SJSA1 (cell line): ENCODE measurements around the gene UCN2. TPM values are rescaled to one million over a fixed set of nuclear protein-coding genes. Genes with fewer than 3 reads are reported as not detected.

Source experiments
- DNase-seq, 2 experiments: peaks; one replicate each; pipeline ENCODE4 v3.0.0-alpha.2; 2015 to 2020; ENCODE audit warnings: low spot score in 2 of 2, low read depth in 1 of 2
- H3K27ac ChIP-seq: fragments of 250-450 bp; sonication (Bioruptor Pico); 2 replicates; pipeline ENCODE4 v1.5.1; 2020; ENCODE audit warnings: mild to moderate bottlenecking, moderate library complexity
- H3K27me3 ChIP-seq: fragments of 250-450 bp; sonication (Bioruptor Pico); replicated peaks from 2 replicates; pipeline ENCODE4 v1.5.1; 2020; ENCODE audit warnings: mild to moderate bottlenecking, moderate library complexity
- H3K36me3 ChIP-seq: fragments of 250-450 bp; sonication (Bioruptor Pico); 2 replicates; pipeline ENCODE4 v1.5.1; 2020; ENCODE audit warnings: mild to moderate bottlenecking
- H3K4me1 ChIP-seq: fragments of 250-450 bp; sonication (Bioruptor Pico); replicated peaks from 2 replicates; pipeline ENCODE4 v1.6.1; 2021; ENCODE audit warnings: mild to moderate bottlenecking
- H3K4me3 ChIP-seq: fragments of 250-450 bp; sonication (Bioruptor Pico); 2 replicates; pipeline ENCODE4 v1.5.1; 2020; ENCODE audit warnings: mild to moderate bottlenecking
- H3K9me3 ChIP-seq: fragments of 250-450 bp; sonication (Bioruptor Pico); replicated peaks from 2 replicates; pipeline ENCODE4 v1.5.1; 2020; ENCODE audit warnings: mild to moderate bottlenecking
- total RNA-seq: library from RNA; depleted of rRNA; stranded (reverse); fragments of >200 nt; shearing (Covaris generic); gene quantifications from 2 replicates; pipeline ENCODE4 v1.2.3, GENCODE V29; 2014; rRNA removed

The UCN2 gene
- 10.1 and 12.1 TPM in 2 replicates for total RNA-seq

DNA sequence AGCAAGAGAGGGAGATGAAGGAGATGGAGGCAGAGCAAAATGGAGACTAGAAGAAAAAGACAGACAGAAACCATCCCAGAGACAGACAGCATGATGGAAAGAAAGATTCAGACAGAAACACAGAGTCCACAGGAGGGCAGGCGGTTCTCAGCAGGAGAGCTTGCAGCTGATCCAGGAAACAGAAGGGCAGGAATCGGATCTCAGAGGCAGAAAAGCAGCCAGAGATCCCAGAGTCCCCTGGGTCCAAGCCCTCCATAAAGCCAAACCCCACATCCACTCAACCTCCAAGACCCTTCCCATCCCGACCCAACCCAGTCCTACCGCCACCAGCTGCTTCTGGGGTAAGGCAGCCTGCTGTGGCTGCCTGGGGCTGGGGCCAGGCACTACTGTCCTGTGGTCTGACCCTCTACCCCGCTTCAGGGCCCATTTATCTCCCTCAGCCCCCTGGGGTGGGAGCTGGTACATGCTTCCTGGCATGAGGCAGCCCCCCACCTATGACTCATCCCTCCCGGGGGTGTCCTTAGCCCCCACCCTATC, at the start of gene UCN2:
Gene UCN2 (minus strand): TSS at position 400 of the 537 bp plus-strand sequence. CDS start 657 bp downstream, outside the sequence.
- Histone ChIP-seq H3K9me3 (no peaks in the 10 kb centered on the region), H3K36me3 (peaks cover 87% of the 10 kb centered on the region), H3K27ac (peak within 1 kb of the TSS; percentile 86), H3K4me3 (no peak within 1 kb of the TSS), H3K27me3 (no peaks in the 10 kb centered on the region), H3K4me1 (peaks cover 100% of the 10 kb centered on the region)
- DNase-seq: no peak

DNA sequence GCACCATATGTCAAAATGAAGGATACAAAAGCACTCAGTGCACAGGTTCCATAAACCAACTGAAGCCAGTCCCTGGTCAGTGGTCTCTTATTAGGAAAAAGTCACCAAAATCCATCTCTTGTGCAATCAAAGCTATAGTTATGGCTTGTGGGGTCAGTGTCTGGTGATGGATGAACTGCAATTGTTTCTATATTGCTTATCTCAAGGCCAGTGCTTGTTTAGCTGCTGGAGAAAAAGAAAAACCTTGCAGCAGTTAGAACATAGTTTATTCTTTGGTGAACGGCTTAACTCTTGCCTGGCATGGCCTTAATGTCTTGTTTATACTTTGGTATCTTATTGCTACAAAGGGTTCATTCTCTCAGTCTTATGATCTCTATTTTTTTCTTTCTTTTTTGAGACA, 48.7 kb upstream of the UCN2 start:
- no peaks in the 10 kb centered on the region for H3K27me3 ChIP-seq
- H3K27ac ChIP-seq: no peak overlapping the region
- peaks cover 18% of the 10 kb centered on the region for H3K36me3 ChIP-seq
- H3K9me3 ChIP-seq: peaks cover 4% of the 10 kb centered on the region; the same call in 1 of the 2 replicates
- H3K4me3 ChIP-seq: no peak overlapping the region
- no peak for DNase-seq
- H3K4me1 ChIP-seq: peaks cover 11% of the 10 kb centered on the region

DNA sequence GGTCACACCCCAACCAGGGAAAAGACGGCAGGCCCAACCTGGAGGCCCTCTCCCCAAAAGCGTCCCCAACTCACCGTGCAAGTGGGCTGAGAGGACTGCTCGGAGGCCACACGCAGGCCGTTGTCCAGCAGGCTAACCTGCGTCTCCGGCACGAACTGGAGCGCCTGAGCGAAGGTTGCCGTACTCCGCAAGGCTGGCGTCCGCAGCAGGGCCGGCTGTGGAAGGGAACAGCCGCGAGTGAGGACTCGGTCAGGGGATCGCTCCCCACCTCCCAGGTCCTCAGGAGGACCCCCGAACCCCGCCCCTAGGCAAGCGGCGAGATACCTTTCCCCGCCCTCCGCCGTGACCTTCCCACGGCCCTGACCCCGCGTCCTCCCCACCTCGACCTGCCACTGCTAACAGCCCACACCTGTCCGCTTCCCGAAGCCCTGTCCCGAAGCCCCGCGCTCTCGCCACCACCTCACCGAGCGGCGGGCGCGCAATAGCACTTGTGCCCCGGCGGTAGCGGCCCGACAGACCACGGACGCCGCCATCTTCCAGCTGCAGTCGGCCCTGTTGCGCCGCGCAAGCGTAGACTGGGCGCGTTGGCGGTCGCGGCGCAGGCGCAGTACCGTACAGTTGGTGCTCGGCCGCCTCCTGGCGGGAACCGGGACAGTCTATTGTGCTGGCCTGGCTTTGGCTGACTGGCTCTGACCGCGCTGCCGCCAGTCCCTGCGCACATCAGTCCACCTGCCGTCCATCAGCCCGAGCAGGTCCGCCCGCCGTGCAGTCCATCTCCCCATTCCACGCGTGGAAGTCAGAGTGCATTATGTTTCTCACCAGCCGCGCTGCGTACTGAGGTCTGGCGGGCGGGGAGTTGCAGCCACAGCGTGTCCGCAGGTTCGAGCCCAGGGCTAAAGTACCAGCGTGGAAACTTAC, 45.8 kb upstream of the UCN2 start, which contains the start of gene UQCRC1:
Gene UQCRC1 (minus strand): TSS at position 559 of the 918 bp plus-strand sequence. CDS start 26 bp downstream, at position 533.
- Histone ChIP-seq H3K4me1 (peaks cover 11% of the 10 kb centered on the region), H3K36me3 (peaks cover 46% of the 10 kb centered on the region), H3K27ac (0 out of 2 replicates have a peak within 1 kb of the TSS, but pooled peaks have one; percentile 7), H3K9me3 (no peaks in the 10 kb centered on the region), H3K27me3 (no peaks in the 10 kb centered on the region), H3K4me3 (peak within 1 kb of the TSS; percentile 66)
- peak; percentile 70 to 87 for DNase-seq

DNA sequence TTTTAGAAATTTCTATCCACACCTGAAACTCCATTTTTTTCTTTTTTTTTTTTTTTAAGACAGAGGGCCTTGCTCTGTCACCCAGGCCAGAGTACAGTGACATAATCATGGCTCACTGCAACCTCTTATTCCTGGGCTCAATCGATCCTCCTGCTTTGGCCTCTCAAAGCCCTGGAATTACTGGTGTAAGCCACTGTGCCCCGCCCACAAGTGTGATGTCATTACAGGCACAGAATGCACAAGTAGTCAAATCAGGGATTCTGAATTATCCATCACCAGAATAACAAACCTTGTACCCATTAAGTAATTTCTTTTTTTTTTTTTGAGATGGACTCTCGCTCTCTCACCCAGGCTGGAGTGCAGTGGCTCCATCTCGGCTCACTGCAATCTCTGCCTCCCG, 43.9 kb upstream of the UCN2 start:
- peaks cover 65% of the 10 kb centered on the region for H3K36me3 ChIP-seq
- H3K4me1 ChIP-seq: peaks cover 11% of the 10 kb centered on the region

GRCh38 chr3:48601622-48601994, 38.0 kb upstream of the UCN2 start:
- H3K4me1 ChIP-seq: peaks cover 46% of the 10 kb centered on the region
- no peak overlapping the region for H3K27ac ChIP-seq
- no peaks in the 10 kb centered on the region for H3K9me3 ChIP-seq
- DNase-seq: no peak
- H3K4me3 ChIP-seq: no peak overlapping the region
- H3K36me3 ChIP-seq: peaks cover 92% of the 10 kb centered on the region
- no peaks in the 10 kb centered on the region for H3K27me3 ChIP-seq

More for the DNA sequence above, 43.9 kb upstream of the UCN2 start:
- Histone ChIP-seq H3K4me3 (no peak overlapping the region), H3K27ac (no peak overlapping the region), H3K27me3 (no peaks in the 10 kb centered on the region), H3K9me3 (no peaks in the 10 kb centered on the region)
- DNase-seq: no peak

DNA sequence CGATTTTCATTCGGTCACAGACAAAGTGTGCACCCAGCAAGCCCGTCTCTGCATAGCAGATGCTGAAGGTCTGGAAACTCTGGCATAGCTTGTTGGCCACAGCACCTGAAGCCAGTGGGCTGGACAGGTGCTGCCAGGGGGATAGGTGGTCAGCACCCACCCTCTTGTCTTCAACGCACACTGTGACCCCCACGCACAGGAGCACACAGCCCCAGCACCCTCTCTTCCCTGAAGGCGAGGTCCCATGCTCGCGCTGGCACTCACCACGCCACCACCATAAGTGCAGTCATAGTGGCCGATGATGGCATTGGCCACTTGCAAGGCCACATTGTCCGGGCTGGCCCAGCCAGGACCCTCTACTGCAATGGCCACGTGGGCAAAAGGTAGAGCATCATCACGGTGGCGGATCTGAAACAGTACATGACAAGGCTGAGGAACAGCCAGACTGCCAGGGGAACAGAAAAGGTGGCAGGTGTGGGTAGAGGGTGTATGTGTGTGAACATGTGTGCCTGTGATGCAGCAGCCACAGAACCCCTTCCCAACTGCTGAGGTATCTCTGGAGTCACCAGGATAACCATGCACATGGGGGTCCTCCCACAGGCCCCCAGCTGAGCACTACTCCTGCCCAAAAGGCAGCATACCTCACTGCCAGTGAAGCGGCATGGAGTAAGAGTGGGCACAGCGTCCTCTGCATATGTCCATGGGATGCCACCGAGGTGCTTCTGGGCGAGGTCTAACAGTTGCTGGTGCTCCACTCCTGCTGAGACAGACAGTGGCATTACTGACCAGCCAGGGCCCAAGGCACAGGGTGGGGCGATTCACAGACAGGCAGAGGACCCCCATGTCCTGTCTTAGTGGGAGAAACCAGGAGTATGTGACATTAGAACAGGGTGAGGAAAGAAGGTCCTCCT, 37.4 kb upstream of the UCN2 start:
- Histone ChIP-seq H3K27ac (no peak overlapping the region), H3K4me1 (peaks cover 53% of the 10 kb centered on the region), H3K9me3 (no peaks in the 10 kb centered on the region), H3K36me3 (peaks cover 89% of the 10 kb centered on the region), H3K27me3 (no peaks in the 10 kb centered on the region), H3K4me3 (no peak overlapping the region)
- no peak for DNase-seq

GRCh38 chr3:48599509-48600285, 36.1 kb upstream of the UCN2 start:
- no peak for DNase-seq
- Histone ChIP-seq H3K36me3 (peaks cover 80% of the 10 kb centered on the region), H3K9me3 (no peaks in the 10 kb centered on the region), H3K4me1 (peaks cover 63% of the 10 kb centered on the region), H3K27ac (peak overlapping the region; percentile 95; the same call in 1 of the 2 replicates), H3K27me3 (no peaks in the 10 kb centered on the region), H3K4me3 (no peak overlapping the region)

DNA sequence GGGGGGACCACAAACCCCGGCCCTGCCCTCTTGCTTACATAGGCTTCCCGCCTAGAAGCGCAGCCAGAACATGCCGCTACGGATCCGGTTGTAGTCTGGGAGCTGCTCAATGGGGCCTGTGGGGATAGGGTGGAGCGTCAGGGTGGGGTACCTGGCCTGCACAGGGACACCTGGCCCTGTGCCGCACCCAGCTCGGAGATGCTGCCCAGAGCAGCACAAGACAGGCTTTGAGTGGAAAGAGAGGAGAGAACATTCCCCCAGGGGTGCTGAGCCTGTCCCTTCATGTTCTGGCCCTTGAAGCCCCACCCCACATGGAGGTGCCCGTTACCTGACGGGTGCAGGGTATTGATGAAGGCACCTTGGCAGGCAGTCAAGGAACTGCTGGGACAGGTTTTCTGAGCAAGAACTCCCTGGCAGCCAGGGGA, 35.5 kb upstream of the UCN2 start:
- H3K27ac ChIP-seq: peak overlapping the region; percentile 95
- H3K9me3 ChIP-seq: no peaks in the 10 kb centered on the region
- peaks cover 78% of the 10 kb centered on the region for H3K36me3 ChIP-seq
- no peaks in the 10 kb centered on the region for H3K27me3 ChIP-seq
- peaks cover 69% of the 10 kb centered on the region for H3K4me1 ChIP-seq
- H3K4me3 ChIP-seq: no peak overlapping the region
- DNase-seq: no peak

DNA sequence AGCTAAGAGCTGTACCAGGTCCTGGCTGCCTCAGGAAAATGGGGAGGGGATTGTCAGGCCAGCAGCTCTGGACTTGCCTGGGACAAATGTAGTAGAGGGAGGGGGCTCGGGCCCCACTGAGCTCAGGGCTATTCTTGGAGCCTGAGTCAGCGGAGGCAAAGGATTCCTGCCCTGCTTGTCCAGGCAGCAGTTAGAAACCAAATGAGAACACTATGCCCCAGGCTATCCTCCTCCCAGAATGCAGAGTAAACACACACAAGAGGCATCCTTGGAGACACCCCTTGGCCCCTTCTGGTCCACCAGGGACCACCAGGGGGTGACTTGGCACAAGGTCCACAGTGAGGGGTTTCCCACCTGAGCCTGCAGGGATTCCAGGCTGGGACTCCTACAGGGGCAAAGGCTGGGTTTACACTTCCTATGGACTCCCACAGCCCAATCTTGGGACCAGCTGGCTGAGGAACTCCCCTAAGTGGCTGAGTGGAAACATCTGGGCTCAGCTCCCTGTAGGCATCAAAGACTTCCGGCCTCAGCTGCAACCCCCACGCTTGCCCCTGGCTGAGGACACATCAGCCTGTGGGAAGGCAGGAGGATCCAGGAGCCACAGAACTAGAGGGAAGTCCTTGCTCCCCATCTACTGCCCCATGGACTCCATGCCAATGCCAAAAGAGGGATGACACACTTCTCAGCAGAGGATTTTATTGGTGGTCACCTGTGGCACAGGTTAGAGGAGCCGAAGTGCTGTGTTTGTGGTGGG, 34.9 kb upstream of the UCN2 start:
- Histone ChIP-seq H3K36me3 (peaks cover 78% of the 10 kb centered on the region), H3K9me3 (no peaks in the 10 kb centered on the region), H3K4me3 (no peak overlapping the region), H3K27ac (peak overlapping the region; percentile 95), H3K4me1 (peaks cover 75% of the 10 kb centered on the region), H3K27me3 (no peaks in the 10 kb centered on the region)
- peak; percentile 96 to 98 for DNase-seq

GRCh38 chr3:48597408-48597800, 33.8 kb upstream of the UCN2 start:
- DNase-seq: no peak
- Histone ChIP-seq H3K4me1 (peaks cover 86% of the 10 kb centered on the region), H3K36me3 (peaks cover 80% of the 10 kb centered on the region), H3K27me3 (no peaks in the 10 kb centered on the region), H3K9me3 (no peaks in the 10 kb centered on the region), H3K4me3 (no peak overlapping the region), H3K27ac (peak overlapping the region; percentile 95)

DNA sequence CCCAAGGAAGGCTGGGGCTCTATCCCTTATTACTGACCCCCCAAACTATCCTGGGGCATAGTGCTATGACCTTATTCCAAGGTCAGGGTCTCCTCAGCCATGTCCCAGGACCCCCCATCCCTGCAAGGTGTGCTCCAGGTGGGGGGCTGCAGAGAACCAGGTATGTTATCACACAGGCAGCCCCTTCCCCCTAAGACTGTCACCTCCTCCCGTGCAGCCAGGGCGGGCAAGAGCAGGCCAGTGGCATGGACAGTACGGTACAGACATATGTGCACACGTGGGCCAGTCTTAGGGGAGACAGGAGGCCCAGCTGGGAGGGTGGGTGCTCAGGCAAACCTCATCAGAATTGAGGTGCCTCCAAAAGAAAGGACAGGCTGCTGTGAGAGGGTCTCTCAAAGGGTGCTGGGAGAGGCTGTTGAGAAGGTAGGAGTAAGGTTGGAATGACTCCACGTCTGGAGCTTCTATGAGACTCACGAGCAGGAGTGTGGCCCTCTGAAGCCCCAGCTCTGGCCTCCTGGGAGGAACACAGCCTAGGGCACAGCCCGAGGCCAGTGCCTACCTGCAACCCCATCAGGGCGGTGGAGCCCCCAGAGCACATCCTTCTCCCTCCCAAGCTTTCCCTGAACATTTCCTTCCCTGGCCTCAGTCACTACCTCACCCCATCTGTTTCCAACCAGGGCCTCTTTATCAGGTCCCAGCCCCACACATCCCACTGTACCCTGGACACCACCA, 33.3 kb upstream of the UCN2 start:
- peaks cover 91% of the 10 kb centered on the region for H3K4me1 ChIP-seq
- no peak overlapping the region for H3K4me3 ChIP-seq
- no peaks in the 10 kb centered on the region for H3K27me3 ChIP-seq
- H3K27ac ChIP-seq: peak overlapping the region; percentile 95
- H3K36me3 ChIP-seq: peaks cover 80% of the 10 kb centered on the region
- no peak for DNase-seq
- no peaks in the 10 kb centered on the region for H3K9me3 ChIP-seq

DNA sequence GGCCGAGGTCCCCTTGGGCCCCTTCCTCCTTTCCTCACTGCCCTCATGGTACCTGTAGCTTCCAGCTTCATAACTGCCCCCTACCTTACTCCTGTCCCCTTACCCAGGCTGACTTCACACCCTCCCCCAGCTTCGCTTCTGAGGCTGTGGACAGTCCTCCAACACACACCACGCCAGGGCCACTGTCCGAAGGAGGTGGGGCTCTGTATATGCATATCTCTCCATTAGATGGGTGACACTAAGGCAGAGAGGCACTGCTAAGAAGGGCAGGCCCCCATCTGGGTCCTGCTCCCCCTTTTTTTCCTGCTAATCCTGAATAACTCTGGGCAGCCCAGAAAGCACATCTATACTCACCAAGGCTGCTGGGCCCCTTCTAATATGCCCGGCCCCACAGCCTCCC, 32.6 kb upstream of the UCN2 start:
- peak in 1 of 2 experiments; percentile 60 for DNase-seq
- Histone ChIP-seq H3K27ac (peak overlapping the region; percentile 95), H3K4me1 (peaks cover 92% of the 10 kb centered on the region)

More for the DNA sequence above, 32.6 kb upstream of the UCN2 start:
- no peaks in the 10 kb centered on the region for H3K9me3 ChIP-seq
- H3K4me3 ChIP-seq: no peak overlapping the region
- H3K36me3 ChIP-seq: peaks cover 80% of the 10 kb centered on the region
- no peaks in the 10 kb centered on the region for H3K27me3 ChIP-seq
